Mesothelial cell of epicardium (in vitro differentiated cells): ENCODE measurements around the gene GPD1L. TPM values are rescaled to one million over a fixed set of nuclear protein-coding genes. Genes with fewer than 3 reads are reported as not detected.
"Not testable (repeated sequence)": the region's sequence is repeated elsewhere in the genome, so short reads cannot be mapped to it uniquely, and the experiment has no call there.

Experiments used
- DNase-seq, 2 experiments: peaks; one replicate each; pipeline ENCODE4 v3.0.0; 2021; ENCODE audit warnings: low spot score in 2 of 2; ENCODE audit not compliant: unreplicated experiment in 2 of 2
- H3K27ac Mint-ChIP-seq: 2 replicates; pipeline ENCODE4 v1.8.0; 2021; ENCODE audit warnings: mixed read lengths
- H3K27me3 Mint-ChIP-seq: 2 replicates; pipeline ENCODE4 v1.8.0; 2021; ENCODE audit warnings: low read depth, mixed read lengths
- H3K36me3 Mint-ChIP-seq: 2 replicates; pipeline ENCODE4 v1.8.0; 2021; ENCODE audit warnings: mixed read lengths
- H3K4me1 Mint-ChIP-seq: 2 replicates; pipeline ENCODE4 v1.8.0; 2021; ENCODE audit warnings: mixed read lengths
- H3K4me3 Mint-ChIP-seq: 2 replicates; pipeline ENCODE4 v1.8.0; 2021; ENCODE audit warnings: mild to moderate bottlenecking, moderate library complexity, mixed read lengths
- H3K9me3 Mint-ChIP-seq: 2 replicates; pipeline ENCODE4 v1.8.0; 2021; ENCODE audit warnings: mixed read lengths
- total RNA-seq: library from RNA; stranded (reverse); gene quantifications from 3 replicates; pipeline ENCODE4 v1.2.1, GENCODE V29; 2021
- TF ChIP-seq, protein P1 (sequence below): fragments of 200-600 bp; sonication (generic); IDR thresholded peaks from one replicate; pipeline ENCODE4 v1.5.0; 2021; ENCODE audit warnings: antibody characterized with exemption; ENCODE audit not compliant: unreplicated experiment

GPD1L gene
- total RNA-seq, 1 donor from 2014 or later = 8.5 TPM

DNA sequence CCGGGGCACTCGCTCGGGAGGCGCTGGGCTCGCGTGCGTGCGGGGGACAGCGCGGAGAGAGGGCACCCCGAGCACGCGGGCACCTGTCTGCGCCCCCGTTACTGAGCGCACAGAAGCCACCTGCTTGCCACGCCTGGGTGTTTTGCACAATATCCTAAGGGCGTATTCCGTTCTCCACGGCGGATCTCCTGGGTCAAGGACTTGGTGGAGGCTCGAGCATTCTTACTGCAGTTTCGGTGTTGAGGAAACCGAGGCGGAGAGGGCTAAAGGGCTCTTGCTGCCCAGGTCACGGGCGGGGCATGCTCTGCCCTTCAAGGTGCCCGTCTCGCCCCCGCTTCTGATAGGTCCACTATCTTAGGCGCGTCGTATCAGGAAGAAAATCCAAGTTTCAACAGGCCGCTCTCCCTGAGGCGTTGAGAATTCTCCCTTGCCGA, 526 bp downstream of the GPD1L start:
- peaks cover 9% of the 10 kb centered on the region for H3K36me3 Mint-ChIP-seq
- TF ChIP-seq, protein P1, sequence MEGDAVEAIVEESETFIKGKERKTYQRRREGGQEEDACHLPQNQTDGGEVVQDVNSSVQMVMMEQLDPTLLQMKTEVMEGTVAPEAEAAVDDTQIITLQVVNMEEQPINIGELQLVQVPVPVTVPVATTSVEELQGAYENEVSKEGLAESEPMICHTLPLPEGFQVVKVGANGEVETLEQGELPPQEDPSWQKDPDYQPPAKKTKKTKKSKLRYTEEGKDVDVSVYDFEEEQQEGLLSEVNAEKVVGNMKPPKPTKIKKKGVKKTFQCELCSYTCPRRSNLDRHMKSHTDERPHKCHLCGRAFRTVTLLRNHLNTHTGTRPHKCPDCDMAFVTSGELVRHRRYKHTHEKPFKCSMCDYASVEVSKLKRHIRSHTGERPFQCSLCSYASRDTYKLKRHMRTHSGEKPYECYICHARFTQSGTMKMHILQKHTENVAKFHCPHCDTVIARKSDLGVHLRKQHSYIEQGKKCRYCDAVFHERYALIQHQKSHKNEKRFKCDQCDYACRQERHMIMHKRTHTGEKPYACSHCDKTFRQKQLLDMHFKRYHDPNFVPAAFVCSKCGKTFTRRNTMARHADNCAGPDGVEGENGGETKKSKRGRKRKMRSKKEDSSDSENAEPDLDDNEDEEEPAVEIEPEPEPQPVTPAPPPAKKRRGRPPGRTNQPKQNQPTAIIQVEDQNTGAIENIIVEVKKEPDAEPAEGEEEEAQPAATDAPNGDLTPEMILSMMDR = no peak
- peak overlapping the region; percentile 86 for H3K4me3 Mint-ChIP-seq
- peaks cover 14% of the 10 kb centered on the region for H3K9me3 Mint-ChIP-seq
- peaks cover 15% of the 10 kb centered on the region for H3K4me1 Mint-ChIP-seq
- no peak for DNase-seq
- H3K27me3 Mint-ChIP-seq = peaks cover 12% of the 10 kb centered on the region
- peak overlapping the region; percentile 69 for H3K27ac Mint-ChIP-seq

DNA sequence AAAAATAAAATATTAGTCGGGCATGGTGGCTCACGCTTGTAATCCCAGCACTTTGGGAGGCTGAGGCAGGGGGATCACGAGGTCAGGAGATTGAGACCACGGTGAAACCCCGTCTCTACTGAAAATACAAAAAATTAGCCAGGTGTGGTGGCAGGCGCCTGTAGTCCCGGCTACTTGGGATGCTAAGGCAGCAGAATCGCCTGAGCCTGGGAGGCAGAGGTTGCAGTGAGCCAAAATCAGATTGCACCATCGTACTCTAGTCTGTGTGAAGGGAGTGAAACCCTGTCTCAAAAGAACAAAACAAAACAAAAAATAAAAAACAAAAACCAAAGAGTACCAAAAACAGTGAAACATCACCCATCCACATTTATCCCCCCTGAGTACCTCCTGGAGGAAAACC, 1.8 kb downstream of the GPD1L start:
- not testable (repeated sequence) for H3K36me3 Mint-ChIP-seq, H3K4me3 Mint-ChIP-seq, DNase-seq, H3K27ac Mint-ChIP-seq, H3K9me3 Mint-ChIP-seq
- Mint-ChIP-seq H3K4me1 (peaks cover 15% of the 10 kb centered on the region), H3K27me3 (peaks cover 12% of the 10 kb centered on the region)

GRCh38 chr3:32109256-32109655, 2.8 kb downstream of the GPD1L start:
- Mint-ChIP-seq H3K27me3 (peaks cover 12% of the 10 kb centered on the region), H3K4me3 (no peak overlapping the region), H3K9me3 (peaks cover 3% of the 10 kb centered on the region), H3K27ac (peak overlapping the region; percentile 27), H3K4me1 (peaks cover 15% of the 10 kb centered on the region), H3K36me3 (peaks cover 1% of the 10 kb centered on the region)
- DNase-seq = no peak
- TF ChIP-seq, protein P1 = no peak

GRCh38 chr3:32110233-32110760, 3.9 kb downstream of the GPD1L start:
- peaks cover 12% of the 10 kb centered on the region for H3K27me3 Mint-ChIP-seq
- H3K36me3 Mint-ChIP-seq = peaks cover 4% of the 10 kb centered on the region
- H3K4me1 Mint-ChIP-seq = peaks cover 15% of the 10 kb centered on the region
- H3K4me3 Mint-ChIP-seq = no peak overlapping the region
- DNase-seq = no peak
- H3K27ac Mint-ChIP-seq = no peak overlapping the region
- TF ChIP-seq, protein P1 = no peak
- H3K9me3 Mint-ChIP-seq = peaks cover 5% of the 10 kb centered on the region

- peaks cover 5% of the 10 kb centered on the region for H3K9me3 Mint-ChIP-seq
- H3K27ac Mint-ChIP-seq = no peak overlapping the region
- H3K4me3 Mint-ChIP-seq = no peak overlapping the region
- peaks cover 12% of the 10 kb centered on the region for H3K27me3 Mint-ChIP-seq
- H3K4me1 Mint-ChIP-seq = peaks cover 15% of the 10 kb centered on the region
- TF ChIP-seq, protein P1 = no peak
- no peak for DNase-seq
- peaks cover 4% of the 10 kb centered on the region for H3K36me3 Mint-ChIP-seq
Measured at GRCh38 chr3:32111560-32111959, 5.1 kb downstream of the GPD1L start.

- H3K4me3 Mint-ChIP-seq = no peak overlapping the region
- H3K4me1 Mint-ChIP-seq = peaks cover 6% of the 10 kb centered on the region
- DNase-seq = no peak
- peaks cover 5% of the 10 kb centered on the region for H3K9me3 Mint-ChIP-seq
- H3K27me3 Mint-ChIP-seq = peaks cover under 1% of the 10 kb centered on the region
- TF ChIP-seq, protein P1 = no peak
- no peak overlapping the region for H3K27ac Mint-ChIP-seq
- peaks cover 4% of the 10 kb centered on the region for H3K36me3 Mint-ChIP-seq
Measured at GRCh38 chr3:32113566-32113965, 7.1 kb downstream of the GPD1L start.
